Stimulated activated naive CD8-positive, alpha-beta T cell treated with anti-CD3 and anti-CD28 coated beads, Interleukin-15, amount 100 ng/mL, for 72 hours (primary cell): ENCODE data around the gene XRCC3.
A peak's percentile ranks its signal among the peaks of the same experiment; 100 is the strongest.
"Not testable (repeated sequence)": the region's sequence is repeated elsewhere in the genome, so short reads cannot be mapped to it uniquely, and the experiment has no call there.

Experiments
- ATAC-seq: fragments of 150-1000 bp; cut with Tn5 transposase; 2 replicates; pipeline ENCODE4 v1.10.0; 2021; ENCODE audit warnings: mild to moderate bottlenecking, moderate library complexity
- DNase-seq, 2 donors: peaks; one replicate each; pipeline ENCODE4 v3.0.0; 2021 to 2022
- H3K27ac Mint-ChIP-seq, 2 donors: one replicate each; pipeline ENCODE4 v1.8.0; 2022; ENCODE audit warnings: mild to moderate bottlenecking in 2 of 2, mixed read lengths in 2 of 2, moderate library complexity in 2 of 2
- H3K27me3 Mint-ChIP-seq: one replicate; pipeline ENCODE4 v1.8.0; 2022; ENCODE audit warnings: mixed read lengths
- H3K4me1 Mint-ChIP-seq: one replicate; pipeline ENCODE4 v1.8.0; 2022; ENCODE audit warnings: mild to moderate bottlenecking, mixed read lengths
- H3K4me3 Mint-ChIP-seq, 2 donors: one replicate each; pipeline ENCODE4 v1.8.0; 2022; ENCODE audit warnings: mild to moderate bottlenecking in 2 of 2, mixed read lengths in 2 of 2, moderate library complexity in 1 of 2
- H3K9me3 Mint-ChIP-seq, 2 donors: one replicate each; pipeline ENCODE4 v1.8.0; 2022; ENCODE audit warnings: mixed read lengths in 2 of 2

The XRCC3 gene

DNA sequence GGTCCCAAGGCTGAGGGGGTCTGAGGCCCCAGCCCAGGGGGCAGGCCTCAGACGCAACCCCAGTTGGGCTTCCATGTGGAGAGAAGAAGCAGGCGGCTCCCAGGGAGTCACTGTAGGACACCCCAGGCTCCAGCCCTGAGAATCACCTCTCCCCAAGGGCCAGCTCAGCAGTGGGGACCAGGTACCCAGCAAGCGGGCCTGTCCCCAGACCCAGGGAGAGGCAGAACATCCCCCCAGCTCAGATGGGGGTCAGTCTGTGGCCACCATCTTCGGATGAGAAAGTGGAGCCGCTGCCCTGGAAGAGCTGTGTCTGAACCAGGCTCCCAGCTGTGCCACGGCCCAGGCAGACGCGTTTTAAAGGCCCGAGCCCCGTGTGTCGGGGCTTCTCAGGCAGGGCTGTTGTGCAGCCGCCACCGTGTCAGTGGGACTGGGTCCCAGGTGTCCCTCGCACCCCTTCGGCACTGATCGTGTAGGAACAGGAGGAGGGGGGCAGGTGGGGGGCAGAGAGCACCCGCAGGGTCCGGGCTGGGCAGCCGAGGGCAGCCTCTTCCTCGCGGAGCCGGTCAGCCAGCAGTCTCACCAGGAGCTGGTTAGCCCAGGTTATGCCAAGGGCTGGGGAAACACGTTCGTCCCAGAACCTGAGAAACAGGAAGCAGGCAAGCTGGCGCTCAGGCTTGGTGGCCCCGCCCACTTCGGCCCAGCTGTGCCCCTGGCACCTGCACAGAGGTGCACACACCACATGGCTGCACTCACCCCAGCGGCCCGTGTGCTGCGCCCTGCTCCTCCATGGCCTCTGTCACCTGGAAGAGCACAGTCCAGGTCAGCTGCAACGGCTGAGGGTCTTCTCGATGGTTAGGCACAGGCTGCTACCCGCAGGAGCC lies 16.6 kb downstream of the XRCC3 start:
- ATAC-seq (peak; percentile 10), DNase-seq (no peak)
- no peak overlapping the region for H3K4me3 Mint-ChIP-seq
- H3K4me1 Mint-ChIP-seq = peaks cover 17% of the 10 kb centered on the region
- H3K27me3 Mint-ChIP-seq = no peaks in the 10 kb centered on the region
- no peaks in the 10 kb centered on the region for H3K9me3 Mint-ChIP-seq
- peak overlapping the region in 1 of 2 donors; percentile 87 for H3K27ac Mint-ChIP-seq

DNA sequence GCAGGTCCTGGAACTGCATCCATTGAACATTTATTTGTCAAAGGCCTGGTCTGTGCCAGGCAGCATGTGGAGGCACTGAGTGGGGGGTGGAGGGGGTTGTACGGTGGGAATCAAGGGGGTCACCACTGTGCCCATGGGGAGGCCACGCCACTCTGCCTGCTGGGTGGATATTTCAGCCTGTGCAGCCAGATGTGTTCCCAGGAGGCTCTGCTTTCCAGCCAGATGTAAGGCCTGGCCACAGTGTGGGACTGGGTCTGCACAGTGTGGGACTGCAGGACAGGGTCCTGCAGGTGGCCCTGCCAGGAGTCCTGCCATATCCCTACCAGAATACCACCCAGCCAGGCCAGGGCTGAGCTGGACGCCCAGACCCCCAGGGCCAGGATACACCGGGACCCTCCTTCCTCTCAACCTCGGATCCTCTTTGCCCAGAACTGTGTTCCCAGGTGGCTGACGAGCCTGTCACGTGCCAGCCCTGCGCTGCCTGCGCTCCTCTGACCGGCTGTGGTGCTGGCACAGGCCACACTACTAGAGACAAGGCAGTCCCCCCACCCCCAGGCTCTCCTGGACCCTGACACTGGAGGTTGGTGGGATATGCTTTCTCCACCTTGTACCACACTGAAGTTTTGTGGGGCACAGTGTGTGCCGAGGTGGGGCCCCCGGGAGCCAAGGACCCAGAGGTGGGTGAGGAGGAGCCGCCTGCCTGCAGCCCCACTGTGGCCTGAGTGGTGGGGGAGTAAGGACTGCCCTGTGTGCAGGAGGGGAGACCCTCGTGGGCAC lies 17.5 kb downstream of the XRCC3 start:
- Mint-ChIP-seq H3K27ac (peak overlapping the region in 1 of 2 donors; percentile 87), H3K27me3 (no peaks in the 10 kb centered on the region), H3K4me1 (peaks cover 17% of the 10 kb centered on the region), H3K4me3 (no peak overlapping the region), H3K9me3 (no peaks in the 10 kb centered on the region)
- DNase-seq (no peak), ATAC-seq (peak; percentile 21)

DNA sequence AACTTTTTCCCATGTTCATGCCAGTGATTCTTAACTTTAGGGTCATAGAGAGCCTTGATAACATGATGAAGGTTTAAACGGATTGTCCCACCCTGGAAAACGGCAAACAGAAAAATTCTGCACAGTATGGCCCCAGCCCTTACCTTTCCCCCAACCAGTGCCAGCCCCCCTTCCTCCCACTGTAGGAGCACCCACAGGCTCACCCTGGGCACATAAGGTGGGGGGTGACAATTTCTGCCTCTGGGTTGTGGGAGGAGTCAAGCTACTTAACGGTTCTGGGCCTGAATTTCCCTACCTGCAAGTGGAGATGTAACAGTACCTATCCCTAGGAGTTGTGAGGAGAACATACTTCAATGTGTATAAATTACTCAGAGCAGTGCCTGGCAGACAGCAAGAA lies 18.0 kb downstream of the XRCC3 start:
- Mint-ChIP-seq H3K27me3 (no peaks in the 10 kb centered on the region), H3K4me3 (no peak overlapping the region), H3K27ac (peak overlapping the region in 1 of 2 donors; percentile 19), H3K9me3 (no peaks in the 10 kb centered on the region), H3K4me1 (peaks cover 17% of the 10 kb centered on the region)
- DNase-seq (no peak), ATAC-seq (no peak)

DNA sequence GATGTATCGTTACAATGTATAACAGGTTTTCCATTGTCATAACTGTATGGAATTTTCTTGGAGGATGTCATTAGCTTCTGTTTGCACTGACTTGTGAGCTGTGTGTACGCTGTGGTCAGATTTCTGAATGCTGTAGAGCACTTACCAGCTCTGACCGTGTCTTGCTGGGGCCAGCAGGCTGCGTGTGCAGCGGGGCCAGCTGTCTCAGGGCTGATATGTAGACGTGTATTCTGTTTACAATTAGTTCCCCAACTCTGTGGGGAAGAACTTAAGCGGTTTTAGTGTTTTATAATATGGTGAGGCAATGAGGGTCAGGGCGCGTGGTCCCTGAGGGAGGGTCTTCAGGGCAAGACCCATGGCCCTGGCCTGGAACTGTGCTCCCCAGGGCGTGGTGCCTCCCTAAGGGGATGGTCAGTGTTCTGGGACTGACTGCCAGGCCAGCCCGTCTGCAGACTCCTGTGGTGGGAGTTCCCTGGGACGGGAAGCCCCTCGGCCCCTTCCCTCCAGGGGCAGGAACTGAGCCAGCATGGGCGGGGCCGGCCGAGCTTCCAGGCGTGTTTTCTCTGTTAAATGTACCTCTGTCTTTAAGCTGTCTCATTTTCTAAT lies 18.7 kb downstream of the XRCC3 start:
- H3K27me3 Mint-ChIP-seq = no peaks in the 10 kb centered on the region
- no peak for ATAC-seq

DNA sequence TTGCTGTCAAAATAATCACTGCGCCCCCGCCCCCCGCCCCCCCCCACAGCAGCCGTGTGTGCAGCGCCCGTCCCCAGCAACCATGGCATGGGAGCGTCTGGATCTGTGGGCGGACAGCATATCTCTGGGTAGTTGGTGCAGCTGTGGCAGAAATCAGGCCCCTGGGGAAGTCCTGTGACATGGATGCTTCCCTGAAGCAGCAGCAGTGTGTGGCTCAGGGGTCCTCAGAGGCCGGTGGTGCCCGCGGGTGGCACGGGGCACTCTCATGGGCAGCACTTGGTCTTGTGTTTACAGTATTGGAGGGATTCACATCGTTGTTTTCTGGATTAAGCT lies 19.2 kb downstream of the XRCC3 start:
- ATAC-seq (no peak), DNase-seq (no peak)
- Mint-ChIP-seq H3K4me3 (no peak overlapping the region), H3K4me1 (peaks cover 17% of the 10 kb centered on the region), H3K27ac (no peak overlapping the region), H3K9me3 (no peaks in the 10 kb centered on the region), H3K27me3 (no peaks in the 10 kb centered on the region)

More for the DNA sequence above, 18.7 kb downstream of the XRCC3 start:
- Mint-ChIP-seq H3K9me3 (no peaks in the 10 kb centered on the region), H3K4me1 (peaks cover 17% of the 10 kb centered on the region), H3K27ac (no peak overlapping the region), H3K4me3 (no peak overlapping the region)
- DNase-seq = no peak

DNA sequence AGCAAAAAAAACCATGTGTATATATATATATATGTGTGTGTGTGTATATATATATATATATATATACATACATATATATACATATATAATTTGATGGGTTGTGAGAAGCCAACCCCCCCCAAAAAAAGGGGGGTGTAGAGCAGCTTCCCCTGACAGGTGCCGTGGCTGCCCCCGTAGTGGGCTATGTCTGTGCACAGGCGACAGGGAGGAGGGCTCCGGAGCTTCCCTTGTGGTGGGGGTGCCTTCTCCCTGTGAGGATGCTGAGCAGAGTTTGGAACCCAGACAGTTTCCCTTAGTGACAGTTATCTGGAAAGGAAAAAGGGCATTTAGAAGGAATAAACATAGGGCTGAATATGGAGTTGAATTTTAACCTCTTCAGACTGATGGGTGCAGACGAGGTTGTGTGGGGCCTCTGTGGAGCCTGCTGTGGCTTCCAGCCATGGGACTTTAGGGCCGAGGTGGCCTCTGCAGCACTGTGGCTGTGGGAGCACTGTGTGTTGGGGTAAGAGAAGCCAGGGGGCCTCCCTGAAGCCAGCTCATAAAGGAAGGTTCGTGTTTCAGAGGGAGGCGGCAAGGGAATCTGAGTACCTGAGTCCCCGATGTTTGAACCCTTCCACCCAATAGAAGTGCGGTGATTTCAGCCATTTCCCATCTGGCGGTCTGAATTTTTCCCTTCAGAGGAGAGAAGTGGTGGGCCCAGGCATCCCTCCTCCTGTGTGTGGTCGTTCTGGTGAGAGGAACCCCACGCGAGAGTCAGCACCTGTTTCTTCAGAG lies 19.8 kb downstream of the XRCC3 start:
- ATAC-seq (no peak), DNase-seq (no peak)
- H3K4me3 Mint-ChIP-seq = no peak overlapping the region
- H3K4me1 Mint-ChIP-seq = peaks cover 17% of the 10 kb centered on the region
- H3K27me3 Mint-ChIP-seq = no peaks in the 10 kb centered on the region
- H3K9me3 Mint-ChIP-seq = no peaks in the 10 kb centered on the region
- H3K27ac Mint-ChIP-seq = peak overlapping the region in 1 of 2 donors; percentile 72

DNA sequence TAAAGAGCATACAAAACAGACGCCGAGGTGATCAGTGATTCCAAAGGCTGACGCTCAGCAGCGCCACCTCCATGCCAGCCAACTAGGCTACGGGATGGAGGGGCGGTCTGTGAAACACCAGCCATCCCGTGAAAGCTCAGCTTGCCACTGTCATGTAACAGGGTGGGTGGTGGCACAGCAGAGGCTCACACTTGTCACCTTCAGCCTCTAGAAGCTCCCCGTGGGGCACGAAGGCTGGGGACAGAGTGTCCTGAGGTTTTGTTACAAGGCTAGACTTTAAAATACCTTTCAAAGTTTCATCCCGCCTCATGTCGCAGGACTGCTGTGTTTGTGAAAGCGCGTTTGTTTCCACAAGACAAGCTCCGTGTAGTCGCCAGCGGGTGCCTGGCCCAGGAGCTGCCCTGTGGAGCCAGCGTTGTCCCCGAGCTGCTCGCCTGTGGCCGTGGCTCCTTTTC lies 20.7 kb downstream of the XRCC3 start:
- DNase-seq (no peak), ATAC-seq (no peak)
- Mint-ChIP-seq H3K9me3 (no peaks in the 10 kb centered on the region), H3K27ac (peak overlapping the region in 1 of 2 donors; percentile 34), H3K27me3 (no peaks in the 10 kb centered on the region), H3K4me3 (no peak overlapping the region), H3K4me1 (peaks cover 14% of the 10 kb centered on the region)

DNA sequence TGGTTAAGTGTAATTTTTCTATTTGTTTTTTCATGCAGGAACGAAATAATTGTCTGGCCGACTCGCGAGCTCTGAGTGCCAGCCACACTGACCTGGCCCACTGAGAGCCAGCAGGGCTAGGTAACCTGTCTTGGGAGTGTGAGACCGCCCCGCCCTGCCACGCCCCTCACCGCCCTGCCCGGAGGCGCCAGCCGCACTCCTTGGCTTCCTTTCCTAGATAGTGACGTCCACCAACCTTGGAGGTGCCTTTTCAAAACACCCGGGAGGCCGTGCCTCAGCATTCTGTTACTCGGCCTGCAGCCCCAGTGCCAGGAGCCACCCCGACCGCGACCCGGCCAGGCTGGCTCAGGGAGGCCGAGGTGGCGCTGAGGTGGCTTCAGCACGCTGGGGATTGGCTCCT lies 21.7 kb downstream of the XRCC3 start:
- Mint-ChIP-seq H3K9me3 (no peaks in the 10 kb centered on the region), H3K4me3 (no peak overlapping the region), H3K27ac (no peak overlapping the region), H3K27me3 (no peaks in the 10 kb centered on the region), H3K4me1 (peaks cover 17% of the 10 kb centered on the region)
- ATAC-seq (no peak), DNase-seq (no peak)

DNA sequence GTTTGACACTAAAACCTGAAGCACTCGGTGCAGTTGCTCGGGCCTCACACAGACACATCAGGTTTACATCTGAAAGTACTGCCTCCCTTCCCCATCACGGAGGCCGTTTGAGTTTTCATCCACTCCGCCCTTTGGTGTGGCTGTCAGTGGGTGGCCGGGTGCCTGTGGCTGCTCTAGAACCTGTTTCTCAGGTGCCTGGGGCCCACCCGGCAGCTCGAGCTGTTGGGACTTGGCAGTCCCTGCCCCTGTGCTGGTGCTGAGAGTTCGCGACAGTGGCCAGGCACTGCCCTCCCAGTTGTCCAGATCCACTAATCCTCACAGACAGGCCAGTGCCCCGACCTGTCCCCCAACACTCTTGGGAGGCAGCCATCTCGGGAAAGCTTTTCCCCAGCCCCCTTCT lies 22.4 kb downstream of the XRCC3 start:
- Mint-ChIP-seq H3K27ac (no peak overlapping the region), H3K4me1 (peaks cover 17% of the 10 kb centered on the region), H3K9me3 (no peaks in the 10 kb centered on the region), H3K4me3 (no peak overlapping the region), H3K27me3 (no peaks in the 10 kb centered on the region)
- DNase-seq (no peak), ATAC-seq (no peak)

DNA sequence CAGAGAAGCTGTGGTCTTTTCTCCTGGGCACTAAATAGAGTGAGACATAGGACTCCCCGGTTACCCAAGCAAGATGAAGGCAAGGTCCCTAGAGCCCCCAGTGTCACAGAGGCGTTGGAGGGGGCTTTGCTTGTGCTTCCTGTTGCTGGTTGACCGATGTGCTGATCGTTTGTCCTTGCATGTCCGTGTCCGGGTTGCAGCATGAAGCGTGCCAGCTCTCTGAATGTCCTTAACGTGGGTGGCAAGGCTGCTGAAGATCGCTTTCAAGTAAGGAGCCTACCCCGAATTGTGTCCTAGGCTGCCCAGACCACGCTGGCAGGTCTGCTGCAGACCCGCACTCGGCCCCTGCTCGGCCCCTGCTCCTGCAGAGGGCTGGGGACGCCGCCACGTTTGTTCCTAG lies 23.1 kb downstream of the XRCC3 start:
- Mint-ChIP-seq H3K27me3 (no peaks in the 10 kb centered on the region), H3K27ac (peak overlapping the region in 1 of 2 donors; percentile 74), H3K9me3 (no peaks in the 10 kb centered on the region), H3K4me1 (peaks cover 17% of the 10 kb centered on the region), H3K4me3 (no peak overlapping the region)
- ATAC-seq = no peak
- DNase-seq = no peak

DNA sequence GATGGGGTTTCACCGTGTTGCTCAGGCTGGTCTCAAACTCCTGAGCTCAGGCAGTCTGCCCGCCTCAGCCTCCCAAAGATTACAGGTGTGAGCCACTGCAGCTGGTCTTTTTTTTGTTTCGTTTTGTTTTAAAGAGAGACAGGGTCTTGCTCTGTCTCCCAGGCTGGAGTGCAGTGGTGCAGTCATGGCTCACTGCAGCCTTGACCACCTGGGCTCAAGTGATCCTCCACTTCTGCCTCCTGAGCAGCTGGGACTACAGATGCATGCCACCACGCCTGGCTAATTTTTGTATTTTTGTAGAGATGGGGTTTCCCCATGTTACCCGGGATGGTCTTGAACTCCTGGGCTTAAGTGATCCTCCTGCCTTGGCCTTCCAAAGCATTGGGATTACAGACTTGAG lies 23.6 kb downstream of the XRCC3 start:
- ATAC-seq, DNase-seq, H3K9me3 Mint-ChIP-seq, H3K27me3 Mint-ChIP-seq, H3K4me3 Mint-ChIP-seq: not testable (repeated sequence)
- peak overlapping the region in 1 of 2 donors; percentile 67 for H3K27ac Mint-ChIP-seq
- H3K4me1 Mint-ChIP-seq = peaks cover 17% of the 10 kb centered on the region

DNA sequence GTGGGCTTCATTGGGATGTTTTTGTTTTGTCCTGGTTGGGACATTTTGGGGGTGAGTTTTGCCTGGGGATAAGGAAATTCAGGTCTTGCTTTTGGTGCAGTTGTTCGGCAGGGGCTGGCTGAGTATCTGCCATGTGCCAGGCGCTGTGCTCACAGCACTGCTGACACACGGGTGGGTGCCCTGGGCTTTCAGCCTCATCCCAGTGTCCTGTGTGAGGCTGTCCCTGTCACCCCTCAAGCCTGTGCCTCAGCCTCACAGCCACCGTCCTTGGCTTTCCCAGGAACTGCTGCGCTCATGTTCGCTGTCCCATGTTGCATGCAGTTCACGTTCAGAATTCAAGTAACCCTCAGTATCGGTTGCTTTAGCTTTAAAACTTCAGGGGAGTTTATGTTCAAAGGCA lies 24.9 kb downstream of the XRCC3 start:
- Mint-ChIP-seq H3K27ac (no peak overlapping the region), H3K4me3 (no peak overlapping the region), H3K9me3 (no peaks in the 10 kb centered on the region), H3K4me1 (peaks cover 7% of the 10 kb centered on the region), H3K27me3 (no peaks in the 10 kb centered on the region)
- no peak for ATAC-seq
- DNase-seq = no peak

DNA sequence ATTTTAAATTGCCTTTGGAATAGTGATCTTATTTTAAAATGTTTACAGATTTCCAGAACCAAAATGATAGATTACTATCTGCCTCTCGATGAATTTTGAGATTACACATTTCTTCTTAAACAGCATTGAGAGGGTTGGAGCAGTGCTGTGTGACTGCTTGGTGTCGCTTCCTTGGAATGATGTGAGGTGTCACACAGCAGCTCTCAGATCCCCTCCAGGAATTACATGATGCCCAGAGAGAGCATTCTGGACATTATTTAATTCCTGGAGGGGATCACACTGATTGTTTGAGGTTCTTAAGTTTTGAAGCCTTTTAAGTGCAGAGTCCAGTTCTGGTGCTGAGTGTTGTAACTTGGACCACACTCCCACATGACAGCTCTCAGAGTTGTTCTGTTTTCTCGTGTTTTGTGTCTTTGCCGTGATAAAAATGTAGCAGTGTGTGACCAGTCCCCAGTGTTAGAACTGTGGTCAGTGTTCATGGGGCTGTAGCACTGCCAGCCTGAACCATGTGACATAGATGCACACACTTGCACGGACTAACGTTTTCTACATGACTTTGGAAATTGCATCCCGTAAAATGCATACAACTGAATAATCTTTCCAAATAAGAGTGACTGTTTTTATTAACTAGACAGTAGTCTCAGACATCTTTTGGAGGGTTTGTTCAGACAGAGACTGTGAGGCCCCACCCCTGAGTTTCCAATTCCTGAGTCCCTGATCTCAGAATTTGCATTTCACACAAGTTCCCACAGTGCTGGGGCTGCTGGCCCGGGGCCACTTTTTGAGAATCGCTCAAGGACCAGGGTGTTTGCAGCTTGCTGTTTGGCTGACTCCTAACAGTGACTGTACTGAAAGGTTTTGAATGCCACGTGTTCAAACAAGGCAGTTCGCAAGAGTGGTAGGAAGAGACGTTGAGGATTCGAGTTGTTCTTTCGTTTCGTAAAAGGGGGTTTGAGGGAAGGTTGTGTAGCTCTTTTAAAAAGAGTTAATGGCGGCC lies 26.0 kb downstream of the XRCC3 start:
- DNase-seq (no peak), ATAC-seq (no peak)
- peaks cover 5% of the 10 kb centered on the region for H3K4me1 Mint-ChIP-seq
- no peaks in the 10 kb centered on the region for H3K27me3 Mint-ChIP-seq
- peak overlapping the region in 1 of 2 donors; percentile 71 for H3K27ac Mint-ChIP-seq
- no peak overlapping the region for H3K4me3 Mint-ChIP-seq
- H3K9me3 Mint-ChIP-seq = no peaks in the 10 kb centered on the region

DNA sequence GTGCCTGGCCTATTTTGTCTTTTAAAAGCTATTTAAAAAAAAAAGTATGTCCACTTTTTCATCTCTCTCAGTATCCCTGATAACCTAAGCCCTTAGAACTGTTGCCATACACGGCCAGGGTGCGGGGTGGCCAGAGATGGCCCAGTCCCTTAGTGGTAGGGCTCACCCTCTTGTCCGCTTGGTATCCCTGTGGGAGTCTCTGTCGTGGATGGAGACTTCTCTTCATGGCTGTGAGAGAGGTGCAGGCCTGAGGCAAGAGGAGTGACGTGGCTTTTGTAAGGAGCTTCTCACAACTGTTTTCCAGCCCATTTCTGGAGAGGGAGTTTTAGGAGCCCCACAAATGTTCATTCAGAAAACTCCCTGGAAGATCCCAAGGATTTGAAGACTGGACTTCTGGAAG lies 26.8 kb downstream of the XRCC3 start:
- H3K27ac Mint-ChIP-seq = peak overlapping the region in 1 of 2 donors; percentile 83

More for the DNA sequence above, 26.8 kb downstream of the XRCC3 start:
- H3K27me3 Mint-ChIP-seq = no peaks in the 10 kb centered on the region
- no peaks in the 10 kb centered on the region for H3K9me3 Mint-ChIP-seq
- H3K4me3 Mint-ChIP-seq = no peak overlapping the region
- peaks cover 5% of the 10 kb centered on the region for H3K4me1 Mint-ChIP-seq
- DNase-seq = no peak
- no peak for ATAC-seq
